ENCODE measurements around the gene SHC4.
"Not testable (repeated sequence)": the region's sequence is repeated elsewhere in the genome, so short reads cannot be mapped to it uniquely, and the experiment has no call there.

SHC4 gene

DNA sequence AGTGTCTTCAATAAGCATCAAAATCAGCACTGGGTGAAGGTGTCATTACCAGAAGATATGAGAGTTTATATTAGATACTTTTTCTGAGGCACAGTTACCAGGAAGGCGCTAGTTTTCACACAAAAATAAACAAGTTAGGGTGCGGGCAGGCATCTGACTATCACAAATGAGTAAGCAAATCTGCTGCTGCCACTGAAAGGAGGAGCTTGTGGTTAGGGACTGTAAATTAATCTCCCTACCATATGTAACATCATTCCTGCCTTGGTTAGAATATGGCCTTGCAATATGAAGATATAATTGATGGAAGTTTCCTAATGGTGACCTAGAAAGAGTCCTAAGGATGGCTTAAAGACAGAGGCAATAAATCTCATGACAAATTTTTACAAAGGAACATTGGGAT lies 105.3 kb downstream of the SHC4 start:
- no peak for DNase-seq (ENCODE audit: low read depth)
- no peak overlapping the region for H3K4me3 ChIP-seq (ENCODE audit: low read depth, low read length)
- TF ChIP-seq, protein P1, sequence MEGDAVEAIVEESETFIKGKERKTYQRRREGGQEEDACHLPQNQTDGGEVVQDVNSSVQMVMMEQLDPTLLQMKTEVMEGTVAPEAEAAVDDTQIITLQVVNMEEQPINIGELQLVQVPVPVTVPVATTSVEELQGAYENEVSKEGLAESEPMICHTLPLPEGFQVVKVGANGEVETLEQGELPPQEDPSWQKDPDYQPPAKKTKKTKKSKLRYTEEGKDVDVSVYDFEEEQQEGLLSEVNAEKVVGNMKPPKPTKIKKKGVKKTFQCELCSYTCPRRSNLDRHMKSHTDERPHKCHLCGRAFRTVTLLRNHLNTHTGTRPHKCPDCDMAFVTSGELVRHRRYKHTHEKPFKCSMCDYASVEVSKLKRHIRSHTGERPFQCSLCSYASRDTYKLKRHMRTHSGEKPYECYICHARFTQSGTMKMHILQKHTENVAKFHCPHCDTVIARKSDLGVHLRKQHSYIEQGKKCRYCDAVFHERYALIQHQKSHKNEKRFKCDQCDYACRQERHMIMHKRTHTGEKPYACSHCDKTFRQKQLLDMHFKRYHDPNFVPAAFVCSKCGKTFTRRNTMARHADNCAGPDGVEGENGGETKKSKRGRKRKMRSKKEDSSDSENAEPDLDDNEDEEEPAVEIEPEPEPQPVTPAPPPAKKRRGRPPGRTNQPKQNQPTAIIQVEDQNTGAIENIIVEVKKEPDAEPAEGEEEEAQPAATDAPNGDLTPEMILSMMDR (IDR thresholded peaks at IDR 0.05; ENCODE audit: low read depth, low read length, missing control alignments) = no peak

DNA sequence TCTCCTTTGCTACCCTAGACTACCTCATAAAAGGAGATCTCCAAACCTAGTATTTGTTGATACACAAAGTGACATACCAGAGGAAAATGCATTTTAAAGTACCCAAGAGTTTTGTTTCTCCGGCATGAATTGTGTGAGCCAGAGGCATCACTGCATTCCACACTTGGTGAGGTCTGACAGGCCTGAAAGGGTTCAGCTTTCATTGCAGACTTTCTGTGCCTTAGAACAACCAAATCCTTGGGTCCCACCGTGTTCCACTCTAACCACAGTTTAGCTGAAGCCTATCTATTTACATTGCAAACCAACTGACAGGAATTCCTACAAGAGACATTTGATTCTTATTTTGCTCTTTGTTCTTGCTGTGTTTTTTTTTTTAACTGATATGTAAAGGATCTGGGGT lies 106.8 kb downstream of the SHC4 start:
- TF ChIP-seq, protein P1 (IDR thresholded peaks at IDR 0.05; ENCODE audit: low read depth, low read length, missing control alignments) = no peak
- no peak for DNase-seq (ENCODE audit: low read depth)
- no peak overlapping the region for H3K4me3 ChIP-seq (ENCODE audit: low read depth, low read length)

DNA sequence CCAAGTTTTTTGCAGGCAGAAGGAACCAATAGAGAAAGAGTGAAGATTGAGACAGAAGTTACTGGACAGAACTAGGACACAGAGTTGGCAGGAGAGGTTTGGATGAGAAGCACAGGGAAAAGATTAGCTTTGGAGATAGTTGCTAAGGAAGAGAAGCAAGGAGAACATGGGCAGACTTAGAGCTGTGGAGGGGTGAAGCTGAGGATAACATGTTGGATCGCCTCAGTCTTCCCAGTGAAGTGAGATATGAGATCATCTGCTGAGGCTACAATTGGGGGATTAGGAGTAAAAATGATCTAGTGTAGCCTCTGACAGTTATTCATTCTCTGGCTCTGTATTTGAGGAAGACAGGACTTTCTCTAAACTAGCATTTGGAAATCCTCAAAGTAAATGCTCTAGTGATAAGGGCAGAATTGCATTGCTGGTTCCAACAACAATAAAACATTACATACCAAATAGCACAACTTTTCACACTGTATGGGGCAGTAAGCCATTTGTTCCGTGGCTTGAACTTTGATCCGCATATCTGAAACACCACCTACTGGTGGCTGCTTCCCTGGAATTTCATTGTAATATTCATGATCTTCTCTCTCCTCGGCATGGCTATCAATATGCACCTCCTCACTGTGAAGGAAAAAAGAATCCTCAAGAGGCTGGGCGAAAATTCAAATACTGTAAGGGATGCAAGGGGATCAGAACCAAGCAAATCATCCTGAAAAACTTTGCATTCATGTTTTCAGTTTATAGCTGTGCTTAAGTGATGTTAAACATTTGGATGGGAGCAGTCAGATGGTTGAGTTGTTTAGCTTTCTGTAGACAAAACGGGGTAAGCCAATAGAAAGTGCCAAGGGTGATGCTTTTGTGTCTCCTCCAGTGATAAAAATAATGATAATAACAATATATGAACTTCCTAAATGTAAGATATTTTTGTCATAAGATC lies 107.9 kb downstream of the SHC4 start:
- DNase-seq (ENCODE audit: low read depth) = no peak
- H3K4me3 ChIP-seq (ENCODE audit: low read depth, low read length) = no peak overlapping the region
- TF ChIP-seq, protein P1 (IDR thresholded peaks at IDR 0.05; ENCODE audit: low read depth, low read length, missing control alignments) = no peak

DNA sequence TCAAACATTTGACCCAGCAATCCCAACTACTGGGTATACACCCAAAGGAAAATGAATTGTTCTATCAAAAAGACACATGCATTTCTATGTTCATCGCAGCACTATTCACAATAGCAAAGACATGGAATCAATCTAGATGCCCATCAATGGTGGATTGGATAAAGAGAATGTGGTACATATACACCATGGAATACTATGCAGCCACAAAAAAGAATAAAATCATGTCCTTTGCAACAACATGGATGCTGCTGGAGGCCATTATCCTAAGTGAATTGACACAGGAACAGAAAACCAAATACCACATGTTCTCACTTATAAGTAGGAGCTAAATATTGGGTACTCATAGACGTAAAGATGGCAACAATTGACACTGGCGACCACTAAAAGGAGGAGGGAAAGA lies 109.3 kb downstream of the SHC4 start:
- not testable (repeated sequence) for DNase-seq (ENCODE audit: low read depth); H3K4me3 ChIP-seq (ENCODE audit: low read depth, low read length)

DNA sequence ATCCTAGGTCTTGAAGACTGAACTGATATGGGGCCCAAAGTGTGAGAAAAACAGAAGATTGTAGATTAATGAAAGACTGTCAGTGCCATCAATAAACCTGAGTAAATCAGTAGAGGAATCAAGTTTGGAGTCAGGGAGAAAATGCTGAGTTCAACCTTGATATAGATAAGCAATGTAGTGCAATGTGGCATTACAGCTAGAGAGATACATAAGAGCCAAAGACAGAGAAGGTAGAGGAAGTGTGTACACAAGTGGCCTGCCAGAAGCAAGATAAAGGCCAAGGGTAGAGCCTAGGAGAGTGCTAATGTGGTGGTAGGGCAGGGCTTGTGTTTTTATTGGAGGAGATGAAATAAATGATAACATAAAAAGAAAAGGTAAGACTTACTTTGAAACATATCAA lies 111.8 kb downstream of the SHC4 start:
- no peak overlapping the region for H3K4me3 ChIP-seq (ENCODE audit: low read depth, low read length)

DNA sequence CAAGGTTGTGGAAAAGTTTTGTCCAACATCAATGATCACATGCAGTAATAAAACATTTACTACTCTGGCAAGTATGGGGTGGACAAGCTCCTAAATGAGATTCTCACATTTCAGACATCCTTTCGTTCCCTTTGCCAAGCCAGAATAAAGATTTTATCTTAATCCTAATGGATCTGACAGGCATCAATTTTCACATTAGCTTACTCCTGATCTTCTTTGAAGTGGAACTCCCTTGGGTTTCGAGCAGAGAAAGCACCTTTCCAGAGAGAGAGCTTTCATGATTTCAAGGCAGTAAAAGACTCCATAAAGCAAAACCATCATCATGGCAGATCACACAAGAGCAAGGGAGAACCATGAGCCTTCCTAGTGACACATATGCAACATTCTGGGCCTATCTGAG lies 113.1 kb downstream of the SHC4 start:
- DNase-seq (ENCODE audit: low read depth) = no peak
- TF ChIP-seq, protein P1 (IDR thresholded peaks at IDR 0.05; ENCODE audit: low read depth, low read length, missing control alignments) = no peak
- no peak overlapping the region for H3K4me3 ChIP-seq (ENCODE audit: low read depth, low read length)

More for the DNA sequence above, 111.8 kb downstream of the SHC4 start:
- no peak for DNase-seq (ENCODE audit: low read depth)
- TF ChIP-seq, protein P1 (IDR thresholded peaks at IDR 0.05; ENCODE audit: low read depth, low read length, missing control alignments) = no peak

DNA sequence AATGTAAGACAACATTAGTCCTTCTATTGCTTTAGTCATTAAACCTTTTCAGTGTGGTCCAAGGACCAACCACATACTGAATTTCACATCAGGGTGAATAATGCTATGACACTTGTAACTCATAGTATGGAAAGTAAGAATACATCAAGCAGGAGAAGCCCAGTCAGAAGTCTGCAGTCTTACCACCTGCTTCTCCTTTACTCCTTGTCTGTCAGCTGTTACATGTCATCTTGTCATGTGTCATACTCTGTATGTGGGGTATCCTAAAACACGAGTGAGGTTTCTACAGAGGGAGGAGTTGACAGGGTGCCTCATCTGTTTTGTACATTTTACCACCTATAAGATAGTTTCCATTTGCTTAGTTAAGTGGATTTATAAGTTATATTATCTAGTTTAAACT lies 118.6 kb downstream of the SHC4 start:
- TF ChIP-seq, protein P1 (IDR thresholded peaks at IDR 0.05; ENCODE audit: low read depth, low read length, missing control alignments) = no peak
- no peak for DNase-seq (ENCODE audit: low read depth)
- no peak overlapping the region for H3K4me3 ChIP-seq (ENCODE audit: low read depth, low read length)
